ENCODE data around the gene DBF4B. TPM values are rescaled to one million over a fixed set of nuclear protein-coding genes. Genes with fewer than 3 reads are reported as not detected.

DBF4B gene
- total RNA-seq, 1 donor from 2014 or later: 27.7 TPM

- Mint-ChIP-seq H3K27ac (no peak overlapping the region), H3K36me3 (no peaks in the 10 kb centered on the region), H3K4me3 (no peak overlapping the region), H3K9me3 (no peaks in the 10 kb centered on the region), H3K4me1 (ENCODE audit: unreplicated experiment) (peaks cover 11% of the 10 kb centered on the region), H3K27me3 (no peaks in the 10 kb centered on the region)
- no peak for TF ChIP-seq CTCF (conservative IDR thresholded peaks at IDR 0.05)
- no peak for DNase-seq (ENCODE audit: extremely low spot score, unreplicated experiment)
Observed at GRCh38 chr17:44796731-44797130, 88.3 kb downstream of the DBF4B start.

GRCh38 chr17:44797802-44798201 lies 89.3 kb downstream of the DBF4B start:
- no peak overlapping the region for H3K27ac Mint-ChIP-seq

GRCh38 chr17:44798356-44798755 lies 89.9 kb downstream of the DBF4B start:
- no peaks in the 10 kb centered on the region for H3K27me3 Mint-ChIP-seq
- H3K4me1 Mint-ChIP-seq (ENCODE audit: unreplicated experiment): peaks cover 11% of the 10 kb centered on the region
- H3K36me3 Mint-ChIP-seq: no peaks in the 10 kb centered on the region
- no peaks in the 10 kb centered on the region for H3K9me3 Mint-ChIP-seq
- no peak overlapping the region for H3K4me3 Mint-ChIP-seq
- no peak overlapping the region for H3K27ac Mint-ChIP-seq
- no peak for TF ChIP-seq CTCF (conservative IDR thresholded peaks at IDR 0.05)
- no peak for DNase-seq (ENCODE audit: extremely low spot score, unreplicated experiment)

More at GRCh38 chr17:44797802-44798201, 89.3 kb downstream of the DBF4B start:
- no peaks in the 10 kb centered on the region for H3K27me3 Mint-ChIP-seq
- peaks cover 11% of the 10 kb centered on the region for H3K4me1 Mint-ChIP-seq (ENCODE audit: unreplicated experiment)
- H3K4me3 Mint-ChIP-seq: no peak overlapping the region
- no peak for DNase-seq (ENCODE audit: extremely low spot score, unreplicated experiment)
- no peaks in the 10 kb centered on the region for H3K36me3 Mint-ChIP-seq
- no peaks in the 10 kb centered on the region for H3K9me3 Mint-ChIP-seq
- no peak for TF ChIP-seq CTCF (conservative IDR thresholded peaks at IDR 0.05)

Other genes starting within 250 kb of the DBF4B start
- 45.9 and 51.5 TPM in 2 replicates for gene GPATCH8, start 205.3 kb upstream of the DBF4B start, total RNA-seq (ENCODE audit: low replicate concordance)
- 3.6 and 54.4 TPM in 2 replicates for gene FZD2, start 151.2 kb upstream of the DBF4B start, total RNA-seq (ENCODE audit: low replicate concordance)
- 0.60 TPM in 1 of 2 replicates, not detected in the other for gene MEIOC, start 52.2 kb upstream of the DBF4B start, total RNA-seq (ENCODE audit: low replicate concordance)
- gene CCDC43, start 18.9 kb upstream of the DBF4B start, total RNA-seq (ENCODE audit: low replicate concordance): 23.7 and 23.9 TPM in 2 replicates
- 4.6 and 4.7 TPM in 2 replicates for gene ADAM11, start 50.3 kb downstream of the DBF4B start, total RNA-seq (ENCODE audit: low replicate concordance)
- gene GJC1, start 121.6 kb downstream of the DBF4B start, total RNA-seq (ENCODE audit: low replicate concordance): 20.2 and 62.6 TPM in 2 replicates
- gene HIGD1B, start 139.2 kb downstream of the DBF4B start, total RNA-seq (ENCODE audit: low replicate concordance): not detected in 2 replicates
- 111 and 122 TPM in 2 replicates for gene EFTUD2, start 190.8 kb downstream of the DBF4B start, total RNA-seq (ENCODE audit: low replicate concordance)
- gene GFAP, start 206.8 kb downstream of the DBF4B start, total RNA-seq (ENCODE audit: low replicate concordance): 0.10 and 0.26 TPM in 2 replicates
- gene KIF18B, start 239.1 kb downstream of the DBF4B start, total RNA-seq (ENCODE audit: low replicate concordance): 14.8 and 49.3 TPM in 2 replicates

All from type B pancreatic cell (in vitro differentiated cells).